Lower leg skin (tissue), 4 donors: Measurements from ENCODE around the gene DNAJC12. TPM values are rescaled to one million over a fixed set of nuclear protein-coding genes. Genes with fewer than 3 reads are reported as not detected.

ENCODE experiments used
- DNase-seq, 2 donors: peaks; one replicate each; pipeline ENCODE4 v3.0.0-alpha.2; 2019; ENCODE audit warnings: low spot score in 2 of 2
- H3K4me3 ChIP-seq: fragments of 200-600 bp; sonication (generic); 2 replicates; pipeline ENCODE4 v1.5.1; 2017; ENCODE audit warnings: mild to moderate bottlenecking, low read depth; ENCODE audit not compliant: poor library complexity, severe bottlenecking
- POLR2A ChIP-seq, 2 donors: fragments of 450-650 bp; IDR thresholded peaks; one replicate each; pipeline ENCODE4 v1.6.1; 2016 to 2017; ENCODE audit warnings: antibody characterized with exemption in 2 of 2, mild to moderate bottlenecking in 1 of 2, moderate library complexity in 1 of 2
- WGBS, 2 donors: methylation state at CpG; one replicate each; pipeline ENCODE4 v1.1.5; 2018; 5-methylcytosine and 5-hydroxymethylcytosine counted together
- intact Hi-C: fragments of 100-400 bp; cut with DNase I; formaldehyde crosslinking; loops from one replicate; pipeline ENCODE4 v1.15.0; 2023; ENCODE audit warnings: low total_unique reads
- total RNA-seq, 4 donors: library from RNA; depleted of rRNA; stranded (reverse); fragments of >200 nt; gene quantifications; one replicate each; pipeline ENCODE4 v1.1.0, GENCODE V29; 2016
- TF ChIP-seq, protein P1 (sequence below), 3 donors: fragments of 450-650 bp; IDR thresholded peaks; one replicate each; pipeline ENCODE4 v1.5.1; 2016; ENCODE audit warnings: antibody characterized with exemption in 3 of 3, mild to moderate bottlenecking in 3 of 3, moderate library complexity in 2 of 3

DNAJC12 gene
- total RNA-seq, 4 donors from 2014 or later = 0.49 TPM; not detected in 3

DNA sequence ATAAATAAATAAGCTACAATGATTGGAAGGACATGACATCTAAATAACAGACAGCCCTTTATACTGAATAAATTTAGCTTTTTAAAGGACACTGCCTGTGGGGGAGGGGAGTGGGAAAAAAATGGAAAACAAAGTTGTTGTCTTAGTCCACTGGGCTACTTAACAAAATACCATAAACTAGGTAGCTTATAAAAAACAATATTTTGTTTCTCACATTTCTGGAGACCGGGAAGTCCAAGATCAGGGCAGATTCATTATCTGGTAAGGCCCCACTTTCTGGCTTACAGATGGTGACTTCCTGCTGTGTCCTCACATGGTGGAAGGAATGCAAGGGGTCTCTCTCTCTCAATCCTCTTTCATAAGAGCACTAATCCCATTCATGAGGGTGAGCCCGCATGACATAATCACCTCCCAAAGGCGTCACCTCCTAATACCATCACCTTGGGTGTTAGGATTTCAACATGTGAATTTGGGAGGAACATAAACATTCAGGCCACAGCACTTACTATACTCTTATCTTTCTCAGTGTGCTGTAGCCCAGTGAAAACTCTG, 43.0 kb downstream of the DNAJC12 start:
- intact Hi-C loops = no loop called here
- TF ChIP-seq POLR2A (IDR thresholded peaks at IDR 0.05) = no peak
- TF ChIP-seq, protein P1, sequence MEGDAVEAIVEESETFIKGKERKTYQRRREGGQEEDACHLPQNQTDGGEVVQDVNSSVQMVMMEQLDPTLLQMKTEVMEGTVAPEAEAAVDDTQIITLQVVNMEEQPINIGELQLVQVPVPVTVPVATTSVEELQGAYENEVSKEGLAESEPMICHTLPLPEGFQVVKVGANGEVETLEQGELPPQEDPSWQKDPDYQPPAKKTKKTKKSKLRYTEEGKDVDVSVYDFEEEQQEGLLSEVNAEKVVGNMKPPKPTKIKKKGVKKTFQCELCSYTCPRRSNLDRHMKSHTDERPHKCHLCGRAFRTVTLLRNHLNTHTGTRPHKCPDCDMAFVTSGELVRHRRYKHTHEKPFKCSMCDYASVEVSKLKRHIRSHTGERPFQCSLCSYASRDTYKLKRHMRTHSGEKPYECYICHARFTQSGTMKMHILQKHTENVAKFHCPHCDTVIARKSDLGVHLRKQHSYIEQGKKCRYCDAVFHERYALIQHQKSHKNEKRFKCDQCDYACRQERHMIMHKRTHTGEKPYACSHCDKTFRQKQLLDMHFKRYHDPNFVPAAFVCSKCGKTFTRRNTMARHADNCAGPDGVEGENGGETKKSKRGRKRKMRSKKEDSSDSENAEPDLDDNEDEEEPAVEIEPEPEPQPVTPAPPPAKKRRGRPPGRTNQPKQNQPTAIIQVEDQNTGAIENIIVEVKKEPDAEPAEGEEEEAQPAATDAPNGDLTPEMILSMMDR (IDR thresholded peaks at IDR 0.05) = no peak
- WGBS, 2 donors = 49 to 78% methylated on average over 3 of the region's 3 CpGs

DNA sequence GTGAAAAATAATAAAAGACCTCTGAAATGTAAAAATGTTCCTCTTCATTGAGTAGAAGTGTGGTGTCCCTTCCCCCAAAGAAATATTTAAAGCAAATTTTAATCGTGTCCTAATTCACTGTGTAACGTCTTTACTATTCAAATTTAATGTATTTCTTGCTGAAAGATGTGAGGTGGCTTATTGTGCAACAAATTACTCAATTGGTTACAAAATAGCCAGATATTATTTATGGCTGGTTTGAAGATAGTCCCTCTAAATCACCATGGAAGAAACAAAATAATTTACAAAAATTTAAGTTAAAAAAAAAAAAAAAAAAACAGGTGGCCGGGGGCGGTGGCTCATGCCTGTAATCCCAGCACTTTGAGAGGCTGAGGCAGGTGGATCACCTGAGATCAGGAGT, 43.7 kb downstream of the DNAJC12 start:
- no peak overlapping the region for H3K4me3 ChIP-seq
- 80 to 86% methylated on average over 4 of the region's 4 CpGs for WGBS, 2 donors
- no peak for DNase-seq
- intact Hi-C loops = no loop called here
- TF ChIP-seq POLR2A (IDR thresholded peaks at IDR 0.05) = no peak
- TF ChIP-seq, protein P1 (IDR thresholded peaks at IDR 0.05) = no peak

More for the DNA sequence above, 43.0 kb downstream of the DNAJC12 start:
- no peak overlapping the region for H3K4me3 ChIP-seq
- DNase-seq = no peak

DNA sequence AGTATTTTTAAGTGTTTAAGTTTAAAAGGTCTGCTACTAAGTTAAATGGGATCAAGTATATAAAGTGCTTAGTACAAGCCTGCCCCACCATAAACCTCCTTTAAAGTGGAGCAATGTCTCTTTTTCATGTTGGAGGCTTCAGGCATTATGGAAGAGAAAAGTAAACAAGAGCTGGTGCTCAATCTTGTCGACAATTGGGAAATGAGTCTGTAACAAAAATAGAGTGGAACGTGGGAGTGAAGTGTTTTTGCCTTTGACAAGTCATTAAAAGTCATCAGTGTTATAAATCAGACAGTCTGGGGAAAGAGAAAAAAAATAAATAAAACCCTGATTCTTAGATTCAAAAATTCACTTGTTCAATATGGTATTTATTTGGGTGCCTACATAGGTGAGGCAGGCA, 44.7 kb downstream of the DNAJC12 start:
- H3K4me3 ChIP-seq = no peak overlapping the region
- intact Hi-C loops = no loop called here
- WGBS, 2 donors = 8 to 16% methylated on average over 2 of the region's 2 CpGs
- DNase-seq = no peak
- TF ChIP-seq POLR2A (IDR thresholded peaks at IDR 0.05) = no peak
- TF ChIP-seq, protein P1 (IDR thresholded peaks at IDR 0.05) = no peak

DNA sequence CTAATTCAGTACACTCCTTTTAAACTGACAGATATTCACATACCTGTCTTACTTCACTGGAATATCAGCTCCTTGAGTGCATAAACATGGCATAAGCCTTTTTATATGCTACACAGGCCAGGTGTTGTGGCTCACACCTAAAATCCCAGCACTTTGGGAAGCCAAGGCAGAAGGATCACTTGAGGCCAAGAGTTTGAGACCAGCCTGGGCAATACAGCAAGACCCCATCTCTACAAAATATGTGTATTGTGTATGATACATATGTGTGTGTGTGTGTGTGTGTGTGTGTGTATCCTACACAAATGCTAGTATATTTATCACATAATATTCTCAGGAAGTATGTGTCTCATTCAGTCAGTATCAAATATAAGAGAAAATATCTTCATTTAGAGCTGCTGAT, 45.3 kb downstream of the DNAJC12 start:
- TF ChIP-seq POLR2A (IDR thresholded peaks at IDR 0.05) = no peak
- TF ChIP-seq, protein P1 (IDR thresholded peaks at IDR 0.05) = no peak
- intact Hi-C loops = no loop called here
- DNase-seq = no peak
- no peak overlapping the region for H3K4me3 ChIP-seq

DNA sequence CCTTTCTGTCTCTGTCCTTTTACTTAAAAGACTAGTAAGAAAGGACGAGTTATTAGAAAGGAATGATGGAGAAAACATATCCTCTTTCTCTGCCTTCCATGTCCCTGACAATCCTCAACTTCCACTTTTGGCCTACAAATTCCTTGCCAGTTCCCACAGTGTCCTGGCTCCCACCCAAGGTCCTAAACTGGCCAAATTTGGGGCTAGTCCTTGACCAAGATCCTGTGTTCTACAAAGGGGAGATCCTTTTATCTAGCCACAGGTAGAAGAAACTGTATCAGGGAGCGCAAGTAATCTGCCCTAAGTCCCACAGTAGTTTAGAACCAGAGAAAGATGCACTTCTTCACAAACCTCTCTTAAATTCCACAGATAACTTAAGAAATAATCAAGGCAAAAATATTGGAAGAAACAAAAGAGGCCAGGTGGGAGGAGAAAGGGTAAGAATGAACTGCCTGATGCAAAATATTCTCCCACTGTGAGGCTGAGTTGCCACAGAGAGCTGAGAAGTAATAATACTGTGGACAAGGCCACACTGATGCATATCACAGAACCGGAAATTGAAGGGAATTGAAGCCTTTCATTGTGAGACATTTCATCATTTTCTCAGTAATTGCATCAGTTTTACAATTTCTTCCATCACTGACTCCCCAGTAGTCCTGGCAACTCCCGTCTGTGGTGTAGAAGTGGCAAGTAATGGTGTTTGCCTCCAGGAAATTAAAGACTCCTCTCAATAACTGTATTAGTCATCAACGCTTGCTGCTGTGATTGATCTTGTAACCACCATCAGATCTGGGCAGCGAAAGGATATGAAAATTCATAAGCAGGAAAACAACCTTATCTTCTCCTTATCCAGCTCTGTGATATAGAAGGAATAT, 47.2 kb downstream of the DNAJC12 start:
- TF ChIP-seq, protein P1 (IDR thresholded peaks at IDR 0.05) = no peak
- no peak for TF ChIP-seq POLR2A (IDR thresholded peaks at IDR 0.05)
- 53 to 56% methylated on average over 6 of the region's 6 CpGs for WGBS, 2 donors
- DNase-seq = no peak

More for the DNA sequence above, 47.2 kb downstream of the DNAJC12 start:
- no peak overlapping the region for H3K4me3 ChIP-seq
- intact Hi-C loops = no loop called here
